IMR-90 (cell line): ENCODE measurements around the gene VPS35L. TPM values are rescaled to one million over a fixed set of nuclear protein-coding genes. Genes with fewer than 3 reads are reported as not detected.

Source experiments
- ATAC-seq: fragments of 200-7000 bp; cut with Tn5 transposase; 2 replicates; pipeline ENCODE4 v1.9.1; 2020; ENCODE audit warnings: low read depth, mild to moderate bottlenecking, moderate library complexity
- Bru-seq: library from RNA; stranded (reverse); fragments of 400-500 nt; gene quantifications from one replicate; lab custom pipeline; 2021; lab: Mats Ljungman, UMichigan
- BruChase-seq, 2 experiments: library from RNA; stranded (reverse); fragments of 400-500 nt; gene quantifications; one replicate each; lab custom pipeline; 2021; lab: Mats Ljungman, UMichigan
- BruUV-seq: library from RNA; stranded (reverse); fragments of 400-500 nt; replicated peaks from 2 replicates; lab custom pipeline; 2021; lab: Mats Ljungman, UMichigan
- CTCF ChIA-PET: fragments of 300-600 bp; formaldehyde crosslinking; extraction: SDS; loops from one replicate; lab custom pipeline; 2021; ENCODE audit warnings: antibody characterized with exemption; lab: Yijun Ruan, JAX
- POLR2A ChIA-PET: fragments of 300-600 bp; sonication (Branson Sonifier 250); formaldehyde crosslinking; loops from one replicate; lab custom pipeline; 2022; ENCODE audit warnings: antibody characterized with exemption; ENCODE audit not compliant: unreplicated experiment; lab: Charles Lee
- DNase-seq: peaks from one replicate; pipeline ENCODE4 v3.0.0; 2013
- H2AFZ ChIP-seq: replicated peaks from 2 replicates; pipeline ENCODE3; 2013; ENCODE audit warnings: low read length, mild to moderate bottlenecking; ENCODE audit not compliant: poor library complexity
- H2AK5ac ChIP-seq: 2 replicates; pipeline ENCODE4 v1.6.1; 2013; ENCODE audit warnings: low read depth, low read length, inconsistent platforms
- H2AK9ac ChIP-seq: replicated peaks from 2 replicates; pipeline ENCODE3; 2013; ENCODE audit warnings: mild to moderate bottlenecking, low read depth, low read length, moderate library complexity; ENCODE audit not compliant: poor library complexity
- H2BK120ac ChIP-seq: 2 replicates; pipeline ENCODE4 v1.6.1; 2013; ENCODE audit warnings: low read depth, low read length, inconsistent platforms
- H2BK15ac ChIP-seq: 3 replicates; pipeline ENCODE4 v1.6.1; 2013; ENCODE audit warnings: low read depth, low read length, inconsistent platforms
- H2BK20ac ChIP-seq: 2 replicates; pipeline ENCODE4 v1.6.1; 2013; ENCODE audit warnings: low read depth, mild to moderate bottlenecking, inconsistent platforms, low read length, moderate library complexity
- H2BK5ac ChIP-seq: 2 replicates; pipeline ENCODE4 v1.6.1; 2013; ENCODE audit warnings: mild to moderate bottlenecking, low read depth, low read length, inconsistent platforms; ENCODE audit not compliant: poor library complexity, severe bottlenecking
- H3K14ac ChIP-seq: replicated peaks from 2 replicates; pipeline ENCODE4 v1.6.1; 2013; ENCODE audit warnings: low read depth, low read length, inconsistent platforms
- H3K18ac ChIP-seq: 2 replicates; pipeline ENCODE4 v1.6.1; 2013; ENCODE audit warnings: low read depth, low read length, control low read depth
- H3K23ac ChIP-seq: 2 replicates; pipeline ENCODE4 v1.6.1; 2013; ENCODE audit warnings: low read depth, low read length, inconsistent platforms
- H3K27ac ChIP-seq: 2 replicates; pipeline ENCODE4 v1.5.1; 2013; ENCODE audit warnings: mild to moderate bottlenecking, control low read depth, low read length; ENCODE audit not compliant: insufficient read depth
- H3K27me3 ChIP-seq: 2 replicates; pipeline ENCODE4 v1.6.1; 2013; ENCODE audit warnings: low read length; ENCODE audit not compliant: control insufficient read depth, insufficient read depth
- H3K36me3 ChIP-seq: 2 replicates; pipeline ENCODE4 v1.6.1; 2013; ENCODE audit warnings: low read length, mixed read lengths; ENCODE audit not compliant: control insufficient read depth, insufficient read depth
- H3K4ac ChIP-seq: 2 replicates; pipeline ENCODE4 v1.6.1; 2013; ENCODE audit warnings: low read depth, low read length, inconsistent platforms
- H3K4me1 ChIP-seq: 2 replicates; pipeline ENCODE4 v1.6.1; 2013; ENCODE audit warnings: low read length, mixed read lengths; ENCODE audit not compliant: control insufficient read depth, insufficient read depth
- H3K4me2 ChIP-seq: 2 replicates; pipeline ENCODE4 v1.6.1; 2013; ENCODE audit warnings: low read depth, mild to moderate bottlenecking, control low read depth, low read length, moderate library complexity
- H3K4me3 ChIP-seq: 2 replicates; pipeline ENCODE4 v1.5.1; 2013; ENCODE audit warnings: low read depth, mild to moderate bottlenecking, control low read depth, low read length, moderate library complexity; ENCODE audit not compliant: insufficient read depth
- H3K56ac ChIP-seq: 2 replicates; pipeline ENCODE4 v1.6.1; 2013; ENCODE audit warnings: low read length, inconsistent platforms; ENCODE audit not compliant: insufficient read depth; ENCODE audit errors: extremely low read depth
- H3K79me1 ChIP-seq, 2 experiments: 2 replicates each; pipeline ENCODE4 v1.6.1; 2013; ENCODE audit warnings: low read length in 2 of 2, inconsistent platforms in 1 of 2, low read depth in 1 of 2
- H3K9ac ChIP-seq: 2 replicates; pipeline ENCODE4 v1.6.1; 2013; ENCODE audit warnings: low read depth, low read length, control low read depth
- H3K9me1 ChIP-seq: 2 replicates; pipeline ENCODE4 v1.6.1; 2013; ENCODE audit warnings: low read length, inconsistent platforms; ENCODE audit not compliant: insufficient read depth
- H3K9me3 ChIP-seq: 2 replicates; pipeline ENCODE4 v1.6.1; 2013; ENCODE audit warnings: low read length; ENCODE audit not compliant: control insufficient read depth, insufficient read depth
- H4K20me1 ChIP-seq: 2 replicates; pipeline ENCODE4 v1.6.1; 2013; ENCODE audit warnings: low read length, inconsistent platforms; ENCODE audit not compliant: insufficient read depth
- H4K5ac ChIP-seq: 2 replicates; pipeline ENCODE4 v1.6.1; 2013; ENCODE audit warnings: mild to moderate bottlenecking, low read depth, low read length, control low read depth
- H4K8ac ChIP-seq, 2 experiments: 2 replicates each; pipeline ENCODE4 v1.6.1; 2013; ENCODE audit warnings: low read depth in 2 of 2, low read length in 2 of 2, control low read depth in 1 of 2, inconsistent platforms in 1 of 2
- H4K91ac ChIP-seq: 2 replicates; pipeline ENCODE4 v1.6.1; 2013; ENCODE audit warnings: low read depth, low read length, inconsistent platforms; ENCODE audit not compliant: insufficient read depth
- CEBPB ChIP-seq: IDR thresholded peaks from 2 replicates; pipeline ENCODE4 v1.6.1; 2012; ENCODE audit warnings: low read depth, low read length, improper control_type of control experiment
- CHD1 ChIP-seq: IDR thresholded peaks from 2 replicates; pipeline ENCODE4 v1.6.1; 2012; ENCODE audit warnings: low read depth, low read length, improper control_type of control experiment
- NFE2L2 ChIP-seq: fragments of 150-350 bp; IDR thresholded peaks from 2 replicates; pipeline ENCODE4 v1.6.1; 2016; ENCODE audit warnings: low read depth, mild to moderate bottlenecking, low read length
- POLR2A ChIP-seq: IDR thresholded peaks from 2 replicates; pipeline ENCODE4 v1.6.1; 2012; ENCODE audit warnings: mild to moderate bottlenecking, low read depth, low read length
- RCOR1 ChIP-seq: IDR thresholded peaks from 2 replicates; pipeline ENCODE4 v1.6.1; 2012; ENCODE audit warnings: mild to moderate bottlenecking, low read length, improper control_type of control experiment; ENCODE audit not compliant: insufficient replicate concordance
- SMC3 ChIP-seq: fragments of 150-350 bp; IDR thresholded peaks from 2 replicates; pipeline ENCODE4 v1.6.1; 2016; ENCODE audit warnings: low read depth, mild to moderate bottlenecking, antibody characterized with exemption, low read length, moderate library complexity
- WGBS, 2 experiments: methylation state at CpG; one replicate each; pipeline versions ENCODE4 v1.1.5 to v1.1.7; 2013; ENCODE audit warnings: missing lambda C conversion rate in 2 of 2; ENCODE audit not compliant: insufficient read length in 1 of 2; ENCODE audit errors: extremely low coverage in 2 of 2; 5-methylcytosine and 5-hydroxymethylcytosine counted together
- dilution Hi-C: fragments of 300-500 bp; cut with HindIII; formaldehyde crosslinking; loops from one replicate; pipeline ENCODE4 v1.14.3; 2018; ENCODE audit warnings: low sequenced_read_pairs; ENCODE audit not compliant: unreplicated experiment
- in situ Hi-C: fragments of 300-500 bp; cut with MboI; formaldehyde crosslinking; loops from 3 replicates; pipeline ENCODE4 v1.14.3; 2019; ENCODE audit warnings: low sequenced_read_pairs, inconsistent platforms, mixed read lengths
- intact Hi-C: fragments of 100-400 bp; cut with micrococcal nuclease; formaldehyde crosslinking; loops from 2 replicates; pipeline ENCODE4 v1.10.0; 2022
- long read RNA-seq: library from polyadenylated mRNA; unstranded; transcript quantifications from one replicate; pipeline ENCODE4 v2.0.0, GENCODE V29; 2021; ENCODE audit not compliant: unreplicated experiment
- polyA plus RNA-seq, 3 experiments: library from polyadenylated mRNA; depleted of rRNA; stranded (reverse); fragments of >200 nt; gene quantifications; 2 replicates each; pipeline ENCODE4 v1.2.3, GENCODE V29; 2012; ENCODE audit warnings: low replicate concordance in 1 of 3
- total RNA-seq: library from RNA; depleted of rRNA; stranded (reverse); fragments of >200 nt; gene quantifications from 2 replicates; pipeline ENCODE4 v1.2.3, GENCODE V29; 2012; rRNA removed
- TF ChIP-seq, protein P1 (sequence below): conservative IDR thresholded peaks from 2 replicates; pipeline ENCODE4 v1.5.1; 2012; ENCODE audit warnings: mild to moderate bottlenecking, low read depth, low read length, improper control_type of control experiment
- TF ChIP-seq, protein P2 (sequence below): fragments of 150-350 bp; IDR thresholded peaks from 2 replicates; pipeline ENCODE4 v1.6.1; 2017; ENCODE audit warnings: mild to moderate bottlenecking, antibody characterized with exemption, low read length, low read depth

VPS35L gene, protein sequence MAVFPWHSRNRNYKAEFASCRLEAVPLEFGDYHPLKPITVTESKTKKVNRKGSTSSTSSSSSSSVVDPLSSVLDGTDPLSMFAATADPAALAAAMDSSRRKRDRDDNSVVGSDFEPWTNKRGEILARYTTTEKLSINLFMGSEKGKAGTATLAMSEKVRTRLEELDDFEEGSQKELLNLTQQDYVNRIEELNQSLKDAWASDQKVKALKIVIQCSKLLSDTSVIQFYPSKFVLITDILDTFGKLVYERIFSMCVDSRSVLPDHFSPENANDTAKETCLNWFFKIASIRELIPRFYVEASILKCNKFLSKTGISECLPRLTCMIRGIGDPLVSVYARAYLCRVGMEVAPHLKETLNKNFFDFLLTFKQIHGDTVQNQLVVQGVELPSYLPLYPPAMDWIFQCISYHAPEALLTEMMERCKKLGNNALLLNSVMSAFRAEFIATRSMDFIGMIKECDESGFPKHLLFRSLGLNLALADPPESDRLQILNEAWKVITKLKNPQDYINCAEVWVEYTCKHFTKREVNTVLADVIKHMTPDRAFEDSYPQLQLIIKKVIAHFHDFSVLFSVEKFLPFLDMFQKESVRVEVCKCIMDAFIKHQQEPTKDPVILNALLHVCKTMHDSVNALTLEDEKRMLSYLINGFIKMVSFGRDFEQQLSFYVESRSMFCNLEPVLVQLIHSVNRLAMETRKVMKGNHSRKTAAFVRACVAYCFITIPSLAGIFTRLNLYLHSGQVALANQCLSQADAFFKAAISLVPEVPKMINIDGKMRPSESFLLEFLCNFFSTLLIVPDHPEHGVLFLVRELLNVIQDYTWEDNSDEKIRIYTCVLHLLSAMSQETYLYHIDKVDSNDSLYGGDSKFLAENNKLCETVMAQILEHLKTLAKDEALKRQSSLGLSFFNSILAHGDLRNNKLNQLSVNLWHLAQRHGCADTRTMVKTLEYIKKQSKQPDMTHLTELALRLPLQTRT
- total RNA-seq = 20.3 and 28.0 TPM in 2 replicates
- 37.1 and 40.1 TPM in 2 replicates for polyA plus RNA-seq (2012; rRNA removed)
- polyA plus RNA-seq (2012; cell fraction: cytosol; rRNA removed) = 18.9 and 20.9 TPM in 2 replicates
- 22.9 and 42.0 TPM in 2 replicates for polyA plus RNA-seq (2012; cell fraction: nucleus; rRNA removed; ENCODE audit: low replicate concordance)
- percentile 75 among the genes with signal in this experiment for Bru-seq, nascent RNA
- BruChase-seq, experiment 1, labeled RNA remaining after a 6-hour chase = percentile 81 among the genes with signal in this experiment
- BruChase-seq, experiment 2, labeled RNA remaining after a 2-hour chase = percentile 69 among the genes with signal in this experiment
- long read RNA-seq, transcript VPS35L-203 (31 exons, 3,855 nt) = major isoform, 56 of 91 reads
- long read RNA-seq, partial matches to known transcripts = 25 of 91 reads
- long read RNA-seq, other reads (novel, unspliced or antisense) = 8 of 91 reads

DNA sequence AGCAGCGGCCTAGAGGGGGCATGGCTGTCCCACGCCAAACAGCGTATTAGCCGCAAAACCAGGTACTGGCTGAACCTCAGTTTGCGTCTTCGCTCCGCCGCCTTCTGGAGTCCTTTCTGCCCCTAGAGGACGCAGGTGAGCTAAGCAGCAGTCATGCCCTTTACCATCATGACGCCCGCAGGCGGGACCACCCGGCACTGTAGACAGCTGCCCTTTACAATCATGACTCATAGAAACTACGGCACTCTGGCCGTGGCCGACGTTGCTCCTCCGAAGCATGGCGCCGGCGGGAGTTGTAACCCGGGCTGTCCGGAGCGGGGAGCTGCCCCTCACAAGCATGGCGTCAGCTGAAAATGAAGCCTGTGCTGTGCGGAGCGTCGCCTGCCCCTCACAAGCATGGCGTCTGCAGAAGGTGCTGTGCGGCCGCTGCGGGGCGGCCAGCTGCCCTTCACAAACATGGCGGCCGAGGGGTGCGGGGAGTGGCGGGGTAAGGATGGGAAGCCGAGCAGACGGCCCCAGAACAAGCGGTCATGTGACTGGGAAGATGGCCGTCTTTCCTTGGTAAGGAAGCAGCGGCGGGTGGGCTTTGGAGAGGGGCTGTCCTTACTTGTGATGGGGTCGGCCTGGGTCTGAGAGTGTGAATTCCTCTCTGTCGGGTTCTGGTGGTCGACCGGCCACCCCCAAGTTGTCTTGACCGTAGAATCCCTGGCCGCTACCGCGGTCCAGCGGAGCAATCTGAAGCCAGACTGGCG is at the start of gene VPS35L:
TSS of gene VPS35L (plus strand) at position 518 of the 752 bp plus-strand sequence. CDS start at position 545, 27 bp downstream.
- H2BK5ac ChIP-seq = peak within 1 kb of the TSS; percentile 49
- no TSS peak for BruUV-seq
- ATAC-seq = peak; percentile 99
- dilution Hi-C loops = no loop called here
- H2BK120ac ChIP-seq = peak within 1 kb of the TSS; percentile 66
- H4K8ac ChIP-seq = peak within 1 kb of the TSS; percentile 78 to 96
- H4K5ac ChIP-seq = peak within 1 kb of the TSS; percentile 96
- in situ Hi-C loops = no loop called here
- H3K9ac ChIP-seq = peak within 1 kb of the TSS; percentile 91
- peak; percentile 99 for DNase-seq
- no peak within 1 kb of the TSS for H2BK15ac ChIP-seq
- peak within 1 kb of the TSS; percentile 87 for H3K4me3 ChIP-seq
- H4K91ac ChIP-seq = peak within 1 kb of the TSS; percentile 88
- peak within 1 kb of the TSS; percentile 86 for H3K4ac ChIP-seq
- no peaks in the 10 kb centered on the region for H4K20me1 ChIP-seq
- peak within 1 kb of the TSS; percentile 95 for H2AK9ac ChIP-seq
- peak within 1 kb of the TSS; percentile 94 for H3K14ac ChIP-seq
- H2BK20ac ChIP-seq = peak within 1 kb of the TSS; percentile 8
- CTCF ChIA-PET = interaction anchor here (0.6 to 1.8 kb wide), 6 partner anchors 10 to 45 kb away, joined by 3 to 12 read pairs (median 4); no protein-coding TSS in a partner anchor
- peak within 1 kb of the TSS; percentile 83 for H3K18ac ChIP-seq
- no peaks in the 10 kb centered on the region for H3K27me3 ChIP-seq
- peak within 1 kb of the TSS; percentile 91 for H3K23ac ChIP-seq
- H3K9me1 ChIP-seq = peaks cover 5% of the 10 kb centered on the region
- peaks cover 4% of the 10 kb centered on the region for H3K4me1 ChIP-seq
- peak within 1 kb of the TSS; percentile 98 for H2AFZ ChIP-seq
- peaks cover 11 to 28% of the 10 kb centered on the region in 2 experiments for H3K79me1 ChIP-seq
- H3K4me2 ChIP-seq = peak within 1 kb of the TSS; percentile 94
- no peaks in the 10 kb centered on the region for H3K36me3 ChIP-seq
- peak within 1 kb of the TSS; percentile 81 for H3K56ac ChIP-seq
- intact Hi-C loops = loop anchor here (1.0 to 5.0 kb wide), 4 partner anchors 33 to 832 kb away; partner anchors contain the start of genes CCP110 and GDE1
- H3K9me3 ChIP-seq = no peaks in the 10 kb centered on the region
- peak within 1 kb of the TSS; percentile 84 for H2AK5ac ChIP-seq
- POLR2A ChIA-PET = interaction anchor here (0.6 to 0.7 kb wide), 3 partner anchors 15 to 432 kb away, joined by 3 to 5 read pairs (median 5); no protein-coding TSS in a partner anchor
- H3K27ac ChIP-seq = peak within 1 kb of the TSS; percentile 87
- 4% methylated on average over 17 of the region's 53 CpGs; no CpG with 5 or more reads in 1 of the 2 experiments for WGBS, 2 experiments
- TF ChIP-seq NFE2L2 = no peak; the same call in 1 of the 2 replicates
- TF ChIP-seq, protein P1, sequence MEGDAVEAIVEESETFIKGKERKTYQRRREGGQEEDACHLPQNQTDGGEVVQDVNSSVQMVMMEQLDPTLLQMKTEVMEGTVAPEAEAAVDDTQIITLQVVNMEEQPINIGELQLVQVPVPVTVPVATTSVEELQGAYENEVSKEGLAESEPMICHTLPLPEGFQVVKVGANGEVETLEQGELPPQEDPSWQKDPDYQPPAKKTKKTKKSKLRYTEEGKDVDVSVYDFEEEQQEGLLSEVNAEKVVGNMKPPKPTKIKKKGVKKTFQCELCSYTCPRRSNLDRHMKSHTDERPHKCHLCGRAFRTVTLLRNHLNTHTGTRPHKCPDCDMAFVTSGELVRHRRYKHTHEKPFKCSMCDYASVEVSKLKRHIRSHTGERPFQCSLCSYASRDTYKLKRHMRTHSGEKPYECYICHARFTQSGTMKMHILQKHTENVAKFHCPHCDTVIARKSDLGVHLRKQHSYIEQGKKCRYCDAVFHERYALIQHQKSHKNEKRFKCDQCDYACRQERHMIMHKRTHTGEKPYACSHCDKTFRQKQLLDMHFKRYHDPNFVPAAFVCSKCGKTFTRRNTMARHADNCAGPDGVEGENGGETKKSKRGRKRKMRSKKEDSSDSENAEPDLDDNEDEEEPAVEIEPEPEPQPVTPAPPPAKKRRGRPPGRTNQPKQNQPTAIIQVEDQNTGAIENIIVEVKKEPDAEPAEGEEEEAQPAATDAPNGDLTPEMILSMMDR = peak; percentile 68
- peak; percentile 92 for TF ChIP-seq POLR2A
- TF ChIP-seq RCOR1 = no peak
- TF ChIP-seq CEBPB = no peak
- no peak for TF ChIP-seq CHD1
- TF ChIP-seq, protein P2, sequence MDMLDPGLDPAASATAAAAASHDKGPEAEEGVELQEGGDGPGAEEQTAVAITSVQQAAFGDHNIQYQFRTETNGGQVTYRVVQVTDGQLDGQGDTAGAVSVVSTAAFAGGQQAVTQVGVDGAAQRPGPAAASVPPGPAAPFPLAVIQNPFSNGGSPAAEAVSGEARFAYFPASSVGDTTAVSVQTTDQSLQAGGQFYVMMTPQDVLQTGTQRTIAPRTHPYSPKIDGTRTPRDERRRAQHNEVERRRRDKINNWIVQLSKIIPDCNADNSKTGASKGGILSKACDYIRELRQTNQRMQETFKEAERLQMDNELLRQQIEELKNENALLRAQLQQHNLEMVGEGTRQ = peak; percentile 92
- no peak for TF ChIP-seq SMC3
